CD4-positive, CD25-positive, alpha-beta regulatory T cell (primary cell): ENCODE data around the gene SCP2. TPM values are rescaled to one million over a fixed set of nuclear protein-coding genes. Genes with fewer than 3 reads are reported as not detected.
A peak's percentile ranks its signal among the peaks of the same experiment; 100 is the strongest.

Source experiments
- ATAC-seq, 2 donors: fragments of 150-1000 bp; cut with Tn5 transposase; one replicate each; pipeline ENCODE4 v1.10.0; 2021; ENCODE audit warnings: low read depth in 2 of 2, moderate number of reproducible peaks in 2 of 2, moderate library complexity in 1 of 2
- DNase-seq, 3 donors: peaks; one replicate each; pipeline versions ENCODE4 v3.0.0 to v3.0.0-alpha.2; 2012 to 2022; ENCODE audit warnings: mixed read lengths in 1 of 3
- H3K27ac ChIP-seq: one replicate; pipeline ENCODE4 v1.7.0; 2013; ENCODE audit warnings: mild to moderate bottlenecking, low read length; ENCODE audit not compliant: insufficient read depth, poor library complexity, severe bottlenecking
- H3K27me3 ChIP-seq: one replicate; pipeline ENCODE4 v1.7.0; 2013; ENCODE audit warnings: low read length; ENCODE audit not compliant: control insufficient read depth, insufficient read depth
- H3K36me3 ChIP-seq: one replicate; pipeline ENCODE4 v1.7.0; 2013; ENCODE audit warnings: mild to moderate bottlenecking, low read length, moderate library complexity; ENCODE audit not compliant: control insufficient read depth, insufficient read depth
- H3K4me1 ChIP-seq: 2 replicates; pipeline ENCODE4 v1.7.0; 2013; ENCODE audit warnings: mild to moderate bottlenecking, low read length; ENCODE audit not compliant: insufficient read depth, control insufficient read depth, poor library complexity, severe bottlenecking
- H3K4me3 ChIP-seq: one replicate; pipeline ENCODE4 v1.7.0; 2013; ENCODE audit warnings: low read depth, mild to moderate bottlenecking, low read length, moderate library complexity
- H3K9me3 ChIP-seq, 2 experiments: 1 replicate in 1 of 2; 2 replicates in 1 of 2; pipeline ENCODE4 v1.7.0; 2013; ENCODE audit warnings: low read length in 2 of 2, mild to moderate bottlenecking in 1 of 2, moderate library complexity in 1 of 2; ENCODE audit not compliant: control insufficient read depth in 2 of 2
- H3K27ac Mint-ChIP-seq, 3 donors: one replicate each; pipeline ENCODE4 v1.8.0; 2020 to 2022; ENCODE audit warnings: mild to moderate bottlenecking in 3 of 3, mixed read lengths in 3 of 3, moderate library complexity in 2 of 3
- H3K27me3 Mint-ChIP-seq: one replicate; pipeline ENCODE4 v1.8.0; 2022; ENCODE audit warnings: mild to moderate bottlenecking, mixed read lengths
- H3K36me3 Mint-ChIP-seq: one replicate; pipeline ENCODE4 v1.8.0; 2020; ENCODE audit warnings: mixed read lengths
- H3K4me1 Mint-ChIP-seq, 4 donors: one replicate each; pipeline ENCODE4 v1.8.0; 2020 to 2022; ENCODE audit warnings: mixed read lengths in 4 of 4, mild to moderate bottlenecking in 1 of 4
- H3K4me3 Mint-ChIP-seq, 4 donors: one replicate each; pipeline ENCODE4 v1.8.0; 2020 to 2022; ENCODE audit warnings: mild to moderate bottlenecking in 4 of 4, mixed read lengths in 4 of 4, moderate library complexity in 3 of 4
- H3K9me3 Mint-ChIP-seq, 7 donors: one replicate each; pipeline ENCODE4 v1.8.0; 2020 to 2022; ENCODE audit warnings: mixed read lengths in 7 of 7, mild to moderate bottlenecking in 3 of 7, moderate library complexity in 2 of 7
- polyA plus RNA-seq, 4 donors: library from polyadenylated mRNA; unstranded; fragments of 300-500 nt; fragmentation: Illumina TruSeq; gene quantifications; one replicate each; pipeline ENCODE4 v1.2.3, GENCODE V29; 2021
- total RNA-seq: library from RNA; stranded (reverse); gene quantifications from one replicate; pipeline ENCODE4 v1.2.3, GENCODE V29; 2022

The SCP2 gene
- total and polyA plus RNA-seq, 5 donors from 2014 or later = 58.9 to 213 (median 157) TPM

GRCh38 chr1:53025034-53025768 lies 98.1 kb downstream of the SCP2 start:
- Histone ChIP-seq H3K27me3 (no peaks in the 10 kb centered on the region), H3K27ac (no peak overlapping the region), H3K9me3 (no peaks in the 10 kb centered on the region), H3K4me1 (no peaks in the 10 kb centered on the region), H3K4me3 (no peak overlapping the region), H3K36me3 (peaks cover 11% of the 10 kb centered on the region)
- no peak for ATAC-seq
- Mint-ChIP-seq H3K36me3 (peaks cover 19% of the 10 kb centered on the region), H3K9me3 (no peaks in the 10 kb centered on the region), H3K27me3 (no peaks in the 10 kb centered on the region), H3K27ac (no peak overlapping the region), H3K4me1 (peaks cover 7 to 15% (median 13%) of the 10 kb centered on the region in 4 donors), H3K4me3 (no peak overlapping the region)
- no peak for DNase-seq

- H3K9me3 ChIP-seq = no peaks in the 10 kb centered on the region
- Mint-ChIP-seq H3K27ac (no peak overlapping the region), H3K27me3 (no peaks in the 10 kb centered on the region), H3K36me3 (peaks cover 17% of the 10 kb centered on the region), H3K4me3 (no peak overlapping the region), H3K4me1 (peaks cover 7 to 15% (median 12%) of the 10 kb centered on the region in 4 donors), H3K9me3 (no peaks in the 10 kb centered on the region)
- H3K4me3 ChIP-seq = no peak overlapping the region
- no peak for DNase-seq
- H3K27ac ChIP-seq = no peak overlapping the region
- ATAC-seq = no peak
- H3K36me3 ChIP-seq = peaks cover 11% of the 10 kb centered on the region
- H3K27me3 ChIP-seq = no peaks in the 10 kb centered on the region
- H3K4me1 ChIP-seq = no peaks in the 10 kb centered on the region
These were observed 98.7 kb downstream of the SCP2 start for GRCh38 chr1:53025769-53026112.

- Histone ChIP-seq H3K36me3 (peaks cover 11% of the 10 kb centered on the region), H3K9me3 (no peaks in the 10 kb centered on the region), H3K4me1 (no peaks in the 10 kb centered on the region), H3K4me3 (no peak overlapping the region), H3K27ac (no peak overlapping the region), H3K27me3 (no peaks in the 10 kb centered on the region)
- H3K27me3 Mint-ChIP-seq = no peaks in the 10 kb centered on the region
- no peak overlapping the region for H3K4me3 Mint-ChIP-seq
- peaks cover 21% of the 10 kb centered on the region for H3K36me3 Mint-ChIP-seq
- no peak for DNase-seq
- peaks cover 7 to 18% (median 14%) of the 10 kb centered on the region in 4 donors for H3K4me1 Mint-ChIP-seq
- no peak for ATAC-seq
- no peaks in the 10 kb centered on the region for H3K9me3 Mint-ChIP-seq
- no peak overlapping the region for H3K27ac Mint-ChIP-seq
These were observed 99.2 kb downstream of the SCP2 start for GRCh38 chr1:53026254-53026653.

- Histone ChIP-seq H3K4me1 (no peaks in the 10 kb centered on the region), H3K27ac (no peak overlapping the region), H3K27me3 (no peaks in the 10 kb centered on the region), H3K36me3 (peaks cover 24% of the 10 kb centered on the region), H3K9me3 (no peaks in the 10 kb centered on the region), H3K4me3 (no peak overlapping the region)
- no peak overlapping the region for H3K4me3 Mint-ChIP-seq
- H3K4me1 Mint-ChIP-seq = peaks cover 4 to 16% (median 11%) of the 10 kb centered on the region in 4 donors
- ATAC-seq (no peak), DNase-seq (no peak)
- no peaks in the 10 kb centered on the region for H3K27me3 Mint-ChIP-seq
- H3K9me3 Mint-ChIP-seq = no peaks in the 10 kb centered on the region
- peak overlapping the region in 1 of 3 donors; percentile 66 for H3K27ac Mint-ChIP-seq
- peaks cover 29% of the 10 kb centered on the region for H3K36me3 Mint-ChIP-seq
These were observed 104.7 kb downstream of the SCP2 start for GRCh38 chr1:53031732-53032131.

- no peak overlapping the region for H3K27ac ChIP-seq
- no peak for DNase-seq
- no peaks in the 10 kb centered on the region for H3K4me1 ChIP-seq
- Mint-ChIP-seq H3K9me3 (no peaks in the 10 kb centered on the region), H3K27me3 (no peaks in the 10 kb centered on the region), H3K4me3 (no peak overlapping the region), H3K36me3 (peaks cover 27% of the 10 kb centered on the region), H3K27ac (no peak overlapping the region), H3K4me1 (peaks cover 2 to 14% (median 6%) of the 10 kb centered on the region in 4 donors)
- ATAC-seq = no peak
- H3K4me3 ChIP-seq = no peak overlapping the region
- no peaks in the 10 kb centered on the region for H3K9me3 ChIP-seq
- H3K36me3 ChIP-seq = peaks cover 23% of the 10 kb centered on the region
- H3K27me3 ChIP-seq = no peaks in the 10 kb centered on the region
These were observed 110.1 kb downstream of the SCP2 start for GRCh38 chr1:53037159-53037558.

- Mint-ChIP-seq H3K27ac (no peak overlapping the region), H3K36me3 (peaks cover 28% of the 10 kb centered on the region), H3K9me3 (no peaks in the 10 kb centered on the region), H3K27me3 (no peaks in the 10 kb centered on the region), H3K4me3 (no peak overlapping the region), H3K4me1 (peaks cover 0 to 14% (median 4%) of the 10 kb centered on the region in 4 donors)
- Histone ChIP-seq H3K27me3 (no peaks in the 10 kb centered on the region), H3K4me3 (no peak overlapping the region), H3K4me1 (no peaks in the 10 kb centered on the region), H3K36me3 (peaks cover 22% of the 10 kb centered on the region), H3K9me3 (no peaks in the 10 kb centered on the region), H3K27ac (no peak overlapping the region)
- no peak for ATAC-seq
- DNase-seq = no peak
These were observed 111.5 kb downstream of the SCP2 start for GRCh38 chr1:53038566-53038965.

- peaks cover 38% of the 10 kb centered on the region for H3K36me3 Mint-ChIP-seq
- no peak for ATAC-seq
- no peak overlapping the region for H3K4me3 Mint-ChIP-seq
These were observed 116.2 kb downstream of the SCP2 start for GRCh38 chr1:53043271-53043670.

GRCh38 chr1:53044926-53045325 lies 117.8 kb downstream of the SCP2 start:
- peaks cover 0 to 9% (median 7%) of the 10 kb centered on the region in 4 donors for H3K4me1 Mint-ChIP-seq
- peaks cover 36% of the 10 kb centered on the region for H3K36me3 ChIP-seq
- peaks cover 37% of the 10 kb centered on the region for H3K36me3 Mint-ChIP-seq

More at GRCh38 chr1:53043271-53043670, 116.2 kb downstream of the SCP2 start:
- H3K36me3 ChIP-seq = peaks cover 34% of the 10 kb centered on the region
- H3K4me1 Mint-ChIP-seq = peaks cover 0 to 10% (median 7%) of the 10 kb centered on the region in 4 donors
- H3K27ac Mint-ChIP-seq = peak overlapping the region in 1 of 3 donors; percentile 4
- H3K4me3 ChIP-seq = no peak overlapping the region
- H3K27me3 Mint-ChIP-seq = no peaks in the 10 kb centered on the region
- no peaks in the 10 kb centered on the region for H3K27me3 ChIP-seq
- no peak for DNase-seq
- no peaks in the 10 kb centered on the region for H3K4me1 ChIP-seq
- H3K9me3 Mint-ChIP-seq = no peaks in the 10 kb centered on the region
- H3K9me3 ChIP-seq = no peaks in the 10 kb centered on the region
- no peak overlapping the region for H3K27ac ChIP-seq

More at GRCh38 chr1:53044926-53045325, 117.8 kb downstream of the SCP2 start:
- H3K27ac Mint-ChIP-seq = no peak overlapping the region
- Histone ChIP-seq H3K4me1 (no peaks in the 10 kb centered on the region), H3K27ac (no peak overlapping the region), H3K9me3 (no peaks in the 10 kb centered on the region), H3K4me3 (no peak overlapping the region), H3K27me3 (no peaks in the 10 kb centered on the region)
- no peak for ATAC-seq
- no peak for DNase-seq
- H3K9me3 Mint-ChIP-seq = no peaks in the 10 kb centered on the region
- H3K4me3 Mint-ChIP-seq = no peak overlapping the region
- H3K27me3 Mint-ChIP-seq = no peaks in the 10 kb centered on the region
